Adrenal gland (tissue), 12 donors: ENCODE results near the gene TAF4. TPM values are rescaled to one million over a fixed set of nuclear protein-coding genes. Genes with fewer than 3 reads are reported as not detected.
"Not testable (repeated sequence)": the region's sequence is repeated elsewhere in the genome, so short reads cannot be mapped to it uniquely, and the experiment has no call there.

ENCODE experiments used
- DNase-seq, 7 donors: peaks; one replicate each; pipeline ENCODE4 v3.0.0-alpha.2; 2019 to 2020
- H3K27ac ChIP-seq, 5 donors: fragments of 200-600 bp; sonication (generic) in 4 of 5; 1 replicate in 3 of 5; 2 replicates in 2 of 5; pipeline versions ENCODE4 v1.5.1 to v1.8.0; 2016 to 2020; ENCODE audit warnings: mild to moderate bottlenecking in 1 of 5
- H3K27me3 ChIP-seq: fragments of 200-600 bp; 2 replicates; pipeline ENCODE4 v1.8.0; 2021
- H3K36me3 ChIP-seq, 2 donors: fragments of 200-600 bp; replicated peaks in 1 of 2; 1 replicate in 1 of 2; 2 replicates in 1 of 2; pipeline versions ENCODE4 v1.5.1 to v1.8.0; 2018 to 2022
- H3K4me1 ChIP-seq, 2 donors: fragments of 200-600 bp; replicated peaks in 1 of 2; 1 replicate in 1 of 2; 2 replicates in 1 of 2; pipeline versions ENCODE4 v1.5.1 to v1.8.0; 2018 to 2021
- H3K4me3 ChIP-seq, 4 donors: fragments of 200-600 bp; sonication (generic) in 3 of 4; one replicate each; pipeline ENCODE4 v1.5.1; 2016 to 2018
- H3K9me3 ChIP-seq, 3 donors: fragments of 200-600 bp; sonication (generic) in 1 of 3; replicated peaks in 1 of 3; 1 replicate in 2 of 3; 2 replicates in 1 of 3; pipeline versions ENCODE4 v1.5.1 to v1.8.0; 2016 to 2021
- CTCF ChIP-seq, 6 experiments: fragments of 450-650 bp in 4 of 6; fragments of 200-600 bp in 2 of 6; sonication (generic) in 1 of 6; IDR thresholded peaks; 1 replicate in 5 of 6; 2 replicates in 1 of 6; pipeline versions ENCODE4 v1.5.1 to v1.8.0; 2016 to 2021; ENCODE audit warnings: antibody characterized with exemption in 6 of 6, mild to moderate bottlenecking in 2 of 6, moderate library complexity in 1 of 6
- POLR2A ChIP-seq, 2 donors: fragments of 450-650 bp; IDR thresholded peaks; one replicate each; pipeline ENCODE4 v1.6.1; 2017; ENCODE audit warnings: antibody characterized with exemption in 2 of 2, mild to moderate bottlenecking in 2 of 2, moderate library complexity in 1 of 2
- WGBS, 4 donors: extraction: QIAGEN DNeasy Blood & Tissue Kit in 2 of 4; methylation state at CpG; one replicate each; pipeline versions ENCODE4 v1.1.5 to v1.1.7; 2013 to 2017; 5-methylcytosine and 5-hydroxymethylcytosine counted together
- intact Hi-C, 2 donors: fragments of 100-400 bp; cut with DNase I; formaldehyde crosslinking; loops; one replicate each; pipeline versions ENCODE4 v1.14.1 to v1.15.0; 2022 to 2023
- polyA plus RNA-seq, 3 donors: library from polyadenylated mRNA; stranded (reverse); fragments of 200-250 nt in 2 of 3; fragments of 350-450 nt in 1 of 3; fragmentation: Illumina TruSeq in 1 of 3; extraction: RNeasy Lipid Tissue Mini Kit (QIAGEN cat#74804) in 1 of 3; gene quantifications; one replicate each; pipeline ENCODE4 v1.2.3, GENCODE V29; 2013 to 2014
- total RNA-seq, 9 donors: library from RNA; depleted of rRNA in 4 of 9; stranded (reverse); fragments of >200 nt in 4 of 9; fragments of 120-200 nt in 1 of 9; fragmentation: NEBNext Ultra II Directional in 1 of 9; extraction: Animal tissue kit (Norgen Biotek cat#: 25700) in 1 of 9; gene quantifications; one replicate each; pipeline versions ENCODE4 v1.1.0 to v1.2.4, GENCODE V29; 2013 to 2023
- donor health status: healthy with polysubstance abuse.
- donor health status: Bipolar disorder and iron deficiency.
- donor health status: DM: yes; HTN: yes; CAD: no.
- donor health status: DM: no; HTN: no; CAD: no.
- donor health status: DM: no; HTN: no; CAD: no.
- donor health status: DM: yes; HTN: yes; CAD: no.

The TAF4 gene
- total and polyA plus RNA-seq, 12 donors, result 5.2 to 30.9 (median 14.8) TPM

GRCh38 chr20:61975407-61976129 lies 90.1 kb downstream of the TAF4 start:
- no peak overlapping the region for H3K4me3 ChIP-seq
- no peak overlapping the region for H3K27ac ChIP-seq
- no peaks in the 10 kb centered on the region for H3K9me3 ChIP-seq
- H3K36me3 ChIP-seq, result peaks cover 0 to 6% of the 10 kb centered on the region in 2 donors
- H3K27me3 ChIP-seq, result no peaks in the 10 kb centered on the region
- intact Hi-C loops, result no loop called here
- DNase-seq, result no peak
- no peaks in the 10 kb centered on the region for H3K4me1 ChIP-seq
- TF ChIP-seq CTCF (IDR thresholded peaks at IDR 0.05) (no peak), POLR2A (IDR thresholded peaks at IDR 0.05) (no peak)
- 86 to 90% (median 88%) methylated on average over 11 of the region's 11 CpGs for WGBS, 4 donors

GRCh38 chr20:61974357-61974665 lies 91.4 kb downstream of the TAF4 start:
- Histone ChIP-seq H3K4me3 (no peak overlapping the region), H3K36me3 (peaks cover 0 to 6% of the 10 kb centered on the region in 2 donors), H3K27me3 (no peaks in the 10 kb centered on the region), H3K9me3 (no peaks in the 10 kb centered on the region), H3K4me1 (no peaks in the 10 kb centered on the region), H3K27ac (no peak overlapping the region)
- DNase-seq, result no peak
- TF ChIP-seq POLR2A (IDR thresholded peaks at IDR 0.05) (no peak), CTCF (IDR thresholded peaks at IDR 0.05) (no peak)
- whole genome bisulfite sequencing, 4 donors, result 91 to 97% (median 96%) methylated on average over 12 to 14 of the region's 14 CpGs
- intact Hi-C loops, result no loop called here

GRCh38 chr20:61973515-61974356 lies 91.9 kb downstream of the TAF4 start:
- H3K36me3 ChIP-seq, result peaks cover 0 to 6% of the 10 kb centered on the region in 2 donors
- H3K27ac ChIP-seq, result no peak overlapping the region
- no peak for TF ChIP-seq CTCF (IDR thresholded peaks at IDR 0.05)
- TF ChIP-seq POLR2A (IDR thresholded peaks at IDR 0.05), result no peak
- no peaks in the 10 kb centered on the region for H3K9me3 ChIP-seq
- H3K4me1 ChIP-seq, result no peaks in the 10 kb centered on the region
- H3K27me3 ChIP-seq, result no peaks in the 10 kb centered on the region
- intact Hi-C loops, result no loop called here
- DNase-seq, result no peak
- H3K4me3 ChIP-seq, result no peak overlapping the region
- 93 to 97% (median 96%) methylated on average over 23 to 25 of the region's 25 CpGs for WGBS, 4 donors

GRCh38 chr20:61972636-61973508 lies 92.8 kb downstream of the TAF4 start:
- 91 to 95% (median 94%) methylated on average over 27 of the region's 27 CpGs for WGBS, 4 donors
- Histone ChIP-seq H3K27me3 (no peaks in the 10 kb centered on the region), H3K36me3 (peaks cover 0 to 6% of the 10 kb centered on the region in 2 donors), H3K9me3 (no peaks in the 10 kb centered on the region), H3K4me1 (no peaks in the 10 kb centered on the region), H3K27ac (no peak overlapping the region), H3K4me3 (no peak overlapping the region)
- intact Hi-C loops, result no loop called here
- DNase-seq, result no peak
- TF ChIP-seq POLR2A (IDR thresholded peaks at IDR 0.05), result no peak
- no peak for TF ChIP-seq CTCF (IDR thresholded peaks at IDR 0.05)

- 95 to 99% (median 97%) methylated on average over 11 to 12 of the region's 13 CpGs for WGBS, 4 donors
- DNase-seq, result not testable (repeated sequence)
Measured at GRCh38 chr20:61971595-61971994, 94.1 kb downstream of the TAF4 start.

More at GRCh38 chr20:61971595-61971994, 94.1 kb downstream of the TAF4 start:
- H3K4me3 ChIP-seq, H3K27me3 ChIP-seq, H3K9me3 ChIP-seq, H3K4me1 ChIP-seq, intact Hi-C loops, H3K36me3 ChIP-seq, H3K27ac ChIP-seq: not testable (repeated sequence)
